Small intestine (tissue), 7 donors: ENCODE results near the gene ZNF521. TPM values are rescaled to one million over a fixed set of nuclear protein-coding genes. Genes with fewer than 3 reads are reported as not detected.
A peak's percentile ranks its signal among the peaks of the same experiment; 100 is the strongest.

Experiments
- DNase-seq, 2 donors: peaks; one replicate each; pipeline versions ENCODE4 v3.0.0 to v3.0.0-alpha.2; 2013
- FAIRE-seq: peaks from 2 replicates; lab custom pipeline; 2012; peaks lifted over from hg19 to GRCh38; lab: Jason Lieb, UNC
- H3K27ac ChIP-seq, 3 donors: one replicate each; pipeline ENCODE4 v1.5.1; 2013; ENCODE audit warnings: low read length in 2 of 3, mild to moderate bottlenecking in 2 of 3, control low read depth in 1 of 3, inconsistent platforms in 1 of 3, low read depth in 1 of 3, moderate library complexity in 1 of 3
- H3K27me3 ChIP-seq, 3 donors: one replicate each; pipeline ENCODE4 v1.6.1; 2013; ENCODE audit warnings: low read length in 3 of 3, inconsistent platforms in 1 of 3; ENCODE audit not compliant: control insufficient read depth in 3 of 3, insufficient read depth in 3 of 3
- H3K36me3 ChIP-seq, 3 donors: one replicate each; pipeline ENCODE4 v1.6.1; 2013; ENCODE audit warnings: low read length in 3 of 3, inconsistent platforms in 1 of 3, low read depth in 1 of 3, mild to moderate bottlenecking in 1 of 3, moderate library complexity in 1 of 3; ENCODE audit not compliant: control insufficient read depth in 3 of 3, insufficient read depth in 2 of 3
- H3K4me1 ChIP-seq, 3 donors: one replicate each; pipeline ENCODE4 v1.6.1; 2013; ENCODE audit warnings: low read length in 2 of 3, inconsistent platforms in 1 of 3, low read depth in 1 of 3, mild to moderate bottlenecking in 1 of 3, moderate library complexity in 1 of 3; ENCODE audit not compliant: control insufficient read depth in 3 of 3, insufficient read depth in 2 of 3
- H3K4me3 ChIP-seq, 3 donors: one replicate each; pipeline ENCODE4 v1.5.1; 2013; ENCODE audit warnings: low read length in 3 of 3, control low read depth in 1 of 3, inconsistent platforms in 1 of 3, low read depth in 1 of 3, mild to moderate bottlenecking in 1 of 3, moderate library complexity in 1 of 3
- H3K9me3 ChIP-seq, 2 donors: one replicate each; pipeline ENCODE4 v1.6.1; 2013; ENCODE audit warnings: low read depth in 1 of 2, low read length in 1 of 2; ENCODE audit not compliant: control insufficient read depth in 2 of 2, insufficient read depth in 1 of 2
- WGBS, 3 donors: extraction: QIAGEN DNeasy Blood & Tissue Kit; methylation state at CpG; one replicate each; pipeline ENCODE4 v1.1.7; 2013; 5-methylcytosine and 5-hydroxymethylcytosine counted together
- polyA plus RNA-seq, 4 donors: library from polyadenylated mRNA; stranded (reverse) in 3 of 4; unstranded in 1 of 4; fragments of 200-250 nt in 3 of 4; fragments of 120-200 nt in 1 of 4; gene quantifications; one replicate each; pipeline versions ENCODE4 v1.2.1 to v1.2.3, GENCODE V29; 2013
- donor health status: healthy with polysubstance abuse.
- donor health status: control.
- donor health status: control.
- donor health status: Bipolar disorder and iron deficiency.
- donor health status: healthy.

ZNF521 gene
- polyA plus RNA-seq, 4 donors, result 3.5 to 5.5 (median 3.9) TPM; not detected in 1

DNA sequence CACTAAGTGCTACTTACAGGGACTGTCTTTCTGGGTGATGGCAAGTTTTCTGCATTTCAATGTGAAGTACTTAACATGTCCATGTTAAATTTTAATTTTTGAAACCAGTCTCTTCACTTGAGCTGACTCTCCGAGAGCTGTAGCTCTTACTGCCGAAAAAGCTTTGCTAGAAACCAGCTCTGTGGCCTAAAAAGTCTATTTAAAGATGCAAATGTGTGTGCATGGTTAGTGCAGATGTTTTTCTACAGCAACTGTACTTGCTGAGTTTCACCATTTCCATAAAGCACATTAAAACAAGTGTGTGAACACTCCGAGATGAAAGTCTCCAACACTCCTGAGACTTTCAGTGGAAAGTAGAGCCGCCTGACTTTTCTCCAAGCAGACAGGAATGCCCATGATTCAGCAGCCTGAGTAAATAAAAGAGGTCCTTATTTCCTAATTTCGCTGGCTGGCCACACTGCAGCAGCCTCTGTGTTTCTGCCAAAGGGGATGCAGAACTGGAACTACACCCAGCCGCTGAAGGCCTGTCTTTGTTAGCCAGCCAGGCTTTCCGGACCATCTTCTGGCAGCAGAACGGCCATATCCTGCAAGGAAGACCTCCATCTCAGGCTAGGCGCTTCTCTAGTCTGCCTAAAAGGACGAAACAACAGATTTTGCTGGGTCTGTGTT lies 121.2 kb downstream of the ZNF521 start:
- no peaks in the 10 kb centered on the region for H3K9me3 ChIP-seq
- WGBS, 3 donors, result 34 to 66% (median 51%) methylated on average over 10 of the region's 10 CpGs
- FAIRE-seq, result no peak
- H3K4me1 ChIP-seq, result peaks cover 0 to 7% (median 0%) of the 10 kb centered on the region in 3 donors
- no peak overlapping the region for H3K4me3 ChIP-seq
- H3K27ac ChIP-seq, result peak overlapping the region in 2 of 3 donors; percentile 3 to 15
- H3K27me3 ChIP-seq, result no peaks in the 10 kb centered on the region
- peaks cover 0 to 10% (median 0%) of the 10 kb centered on the region in 3 donors for H3K36me3 ChIP-seq
- peak in 1 of 2 donors; percentile 27 for DNase-seq

DNA sequence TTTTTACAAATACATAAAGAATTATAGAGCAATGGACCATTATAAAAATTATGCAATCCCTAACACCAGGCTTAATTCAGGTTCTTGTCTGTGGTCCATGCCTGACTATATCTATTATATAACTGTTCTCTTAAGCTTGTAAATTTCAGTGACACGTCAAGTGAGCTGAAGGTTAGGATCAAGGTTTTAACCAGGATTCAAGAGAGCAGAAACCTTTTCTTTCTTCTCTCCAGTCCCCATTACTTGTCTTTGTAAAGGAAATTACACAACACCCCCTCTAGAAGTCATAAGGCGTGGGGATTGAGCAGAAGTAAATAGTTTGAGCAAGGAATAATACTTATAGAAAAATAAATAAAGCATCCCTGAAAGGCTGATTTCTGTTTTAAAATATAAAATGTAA lies 122.0 kb downstream of the ZNF521 start:
- H3K4me3 ChIP-seq, result no peak overlapping the region
- peak overlapping the region in 1 of 3 donors; percentile 21 for H3K27ac ChIP-seq
- H3K36me3 ChIP-seq, result peaks cover 0 to 10% (median 0%) of the 10 kb centered on the region in 3 donors
- no peaks in the 10 kb centered on the region for H3K27me3 ChIP-seq
- WGBS, 3 donors, result 71 to 76% (median 71%) methylated on average over 2 of the region's 2 CpGs
- no peak for DNase-seq
- H3K4me1 ChIP-seq, result peaks cover 0 to 7% (median 0%) of the 10 kb centered on the region in 3 donors
- H3K9me3 ChIP-seq, result no peaks in the 10 kb centered on the region
- FAIRE-seq, result no peak

DNA sequence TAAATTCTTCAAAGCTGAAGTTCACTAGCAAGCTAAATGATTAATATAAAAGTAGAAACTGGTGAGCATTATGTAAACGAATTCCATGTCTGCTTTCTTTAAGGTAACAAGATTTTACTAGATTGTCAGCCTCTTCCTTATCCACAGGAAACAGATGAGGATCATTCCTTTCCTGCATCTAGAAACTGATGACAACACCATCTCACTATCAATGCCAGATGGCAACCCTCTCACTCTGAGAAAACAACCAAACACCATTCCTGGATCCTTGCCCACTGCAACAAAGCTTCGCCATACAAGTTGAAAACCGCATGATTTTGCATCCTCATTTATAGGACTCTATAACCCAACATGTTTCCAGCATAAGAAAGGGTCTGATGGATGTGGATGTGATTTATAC lies 122.9 kb downstream of the ZNF521 start:
- 48 to 58% (median 53%) methylated on average over 3 of the region's 3 CpGs for WGBS, 3 donors
- no peak overlapping the region for H3K27ac ChIP-seq
- FAIRE-seq (no peak), DNase-seq (no peak)
- no peaks in the 10 kb centered on the region for H3K27me3 ChIP-seq
- peaks cover 0 to 7% (median 0%) of the 10 kb centered on the region in 3 donors for H3K4me1 ChIP-seq
- H3K36me3 ChIP-seq, result peaks cover 0 to 10% (median 0%) of the 10 kb centered on the region in 3 donors
- no peak overlapping the region for H3K4me3 ChIP-seq
- H3K9me3 ChIP-seq, result no peaks in the 10 kb centered on the region

DNA sequence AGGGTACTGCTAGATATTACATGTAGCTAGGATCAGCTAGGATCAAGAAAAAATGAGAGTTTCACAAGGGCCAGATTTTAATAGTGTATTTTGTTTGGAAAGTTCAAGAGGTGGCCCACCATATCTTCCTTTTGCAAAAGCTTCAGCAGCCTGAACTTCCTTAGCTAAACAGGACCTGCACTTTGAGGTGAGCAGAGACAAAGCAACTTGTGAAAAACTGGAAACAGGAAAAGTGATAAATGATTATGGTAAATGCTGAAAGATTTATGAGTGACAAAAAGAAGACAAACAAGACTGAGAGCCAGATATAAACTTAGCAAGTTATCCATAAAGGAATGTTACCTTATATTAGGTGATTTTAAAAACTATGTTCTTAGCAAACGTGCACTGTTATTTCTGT lies 123.6 kb downstream of the ZNF521 start:
- Histone ChIP-seq H3K4me1 (peaks cover 0 to under 1% (median 0%) of the 10 kb centered on the region in 3 donors), H3K36me3 (peaks cover 0 to 10% (median 0%) of the 10 kb centered on the region in 3 donors), H3K9me3 (no peaks in the 10 kb centered on the region), H3K4me3 (no peak overlapping the region), H3K27me3 (no peaks in the 10 kb centered on the region), H3K27ac (no peak overlapping the region)
- FAIRE-seq (no peak), DNase-seq (no peak)
- WGBS, 3 donors, result 55 to 71% (median 62%) methylated on average over 1 of the region's 1 CpG

- Histone ChIP-seq H3K4me3 (no peak overlapping the region), H3K9me3 (no peaks in the 10 kb centered on the region), H3K27me3 (no peaks in the 10 kb centered on the region), H3K27ac (no peak overlapping the region), H3K36me3 (peaks cover 0 to 10% (median 0%) of the 10 kb centered on the region in 3 donors), H3K4me1 (no peaks in the 10 kb centered on the region)
- DNase-seq, result no peak
- FAIRE-seq, result no peak
- 83 to 92% (median 85%) methylated on average over 12 of the region's 12 CpGs for whole genome bisulfite sequencing, 3 donors
These were observed 126.8 kb downstream of the ZNF521 start for GRCh38 chr18:25225151-25225550.

GRCh38 chr18:25223899-25224886 lies 127.8 kb downstream of the ZNF521 start:
- H3K9me3 ChIP-seq, result no peaks in the 10 kb centered on the region
- H3K4me1 ChIP-seq, result no peaks in the 10 kb centered on the region
- FAIRE-seq (no peak), DNase-seq (no peak)
- no peak overlapping the region for H3K27ac ChIP-seq
- no peak overlapping the region for H3K4me3 ChIP-seq
- H3K36me3 ChIP-seq, result peaks cover 0 to 10% (median 0%) of the 10 kb centered on the region in 3 donors
- WGBS, 3 donors, result 84 to 87% (median 85%) methylated on average over 23 of the region's 23 CpGs
- H3K27me3 ChIP-seq, result no peaks in the 10 kb centered on the region

- H3K4me1 ChIP-seq, result no peaks in the 10 kb centered on the region
These were observed 128.8 kb downstream of the ZNF521 start for GRCh38 chr18:25223211-25223610.

DNA sequence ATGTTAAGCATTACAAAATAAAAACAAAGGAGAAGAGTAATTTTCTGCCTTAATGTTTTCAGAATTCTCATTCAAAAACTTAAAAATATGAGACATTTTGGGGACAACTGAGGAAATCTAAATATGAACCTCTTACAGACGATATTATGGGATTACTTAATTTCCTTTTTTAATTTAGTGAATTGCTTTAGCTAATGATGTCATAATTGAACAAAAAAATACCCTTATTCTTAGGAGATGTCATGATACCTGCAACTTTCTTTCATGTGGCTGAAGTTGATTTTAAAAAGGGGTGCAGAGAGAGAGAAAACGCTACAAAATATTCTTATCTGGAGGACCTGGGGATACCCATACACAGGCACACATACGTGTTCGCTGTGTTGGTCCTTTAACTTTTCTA lies 129.3 kb downstream of the ZNF521 start:
- FAIRE-seq (no peak), DNase-seq (no peak)
- no peaks in the 10 kb centered on the region for H3K9me3 ChIP-seq
- H3K27ac ChIP-seq, result no peak overlapping the region
- H3K36me3 ChIP-seq, result peaks cover 0 to 10% (median 0%) of the 10 kb centered on the region in 3 donors
- no peaks in the 10 kb centered on the region for H3K4me1 ChIP-seq
- 85 to 88% (median 87%) methylated on average over 4 of the region's 4 CpGs for WGBS, 3 donors
- H3K4me3 ChIP-seq, result no peak overlapping the region
- H3K27me3 ChIP-seq, result no peaks in the 10 kb centered on the region

More at GRCh38 chr18:25223211-25223610, 128.8 kb downstream of the ZNF521 start:
- H3K4me3 ChIP-seq, result no peak overlapping the region
- no peak overlapping the region for H3K27ac ChIP-seq
- no peak for FAIRE-seq
- no peaks in the 10 kb centered on the region for H3K27me3 ChIP-seq
- no peak for DNase-seq
- no peaks in the 10 kb centered on the region for H3K9me3 ChIP-seq
- H3K36me3 ChIP-seq, result peaks cover 0 to 10% (median 0%) of the 10 kb centered on the region in 3 donors
- WGBS, 3 donors, result 45 to 73% (median 70%) methylated on average over 2 of the region's 2 CpGs
